SK-N-SH (cell line): Measurements from ENCODE around the gene GPR55. TPM values are rescaled to one million over a fixed set of nuclear protein-coding genes. Genes with fewer than 3 reads are reported as not detected.

Experiments
- CTCF ChIA-PET: fragments of 300-600, 350-600 bp; formaldehyde crosslinking; extraction: SDS; loops from one replicate; lab custom pipeline; 2021; lab: Yijun Ruan, JAX
- POLR2A ChIA-PET: fragments of 350-600 bp; sonication (Branson Sonifier 250); formaldehyde crosslinking; extraction: SDS; loops from one replicate; lab custom pipeline; 2020; ENCODE audit warnings: antibody characterized with exemption, inconsistent platforms; lab: Yijun Ruan, JAX
- DNase-seq: peaks from one replicate; pipeline ENCODE4 v3.0.0; 2012
- H2AFZ ChIP-seq: fragments of 200-600 bp; sonication (generic); 2 replicates; pipeline ENCODE4 v1.8.1; 2016; ENCODE audit warnings: antibody characterized with exemption, mild to moderate bottlenecking, low read depth
- H3F3A ChIP-seq: fragments of 200-600 bp; sonication (generic); replicated peaks from 2 replicates; pipeline ENCODE3; 2016; ENCODE audit warnings: antibody characterized with exemption, mild to moderate bottlenecking; ENCODE audit not compliant: insufficient read depth
- H3K27ac ChIP-seq, 2 experiments: fragments of 200-500 bp in 1 of 2; fragments of 200-600 bp in 1 of 2; sonication (Bioruptor generic) in 1 of 2; sonication (generic), shearing (Covaris generic) in 1 of 2; 2 replicates each; pipeline versions ENCODE4 v1.5.1 to v1.6.1; 2014 to 2016; ENCODE audit warnings: low read depth in 2 of 2, inconsistent platforms in 1 of 2, low read length in 1 of 2, mild to moderate bottlenecking in 1 of 2, mixed read lengths in 1 of 2
- H3K27me3 ChIP-seq: fragments of 200-600 bp; sonication (generic), shearing (Covaris generic); 2 replicates; pipeline ENCODE4 v1.6.1; 2016; ENCODE audit warnings: mixed run types; ENCODE audit not compliant: insufficient read depth
- H3K36me3 ChIP-seq, 2 experiments: fragments of 200-500 bp in 1 of 2; fragments of 200-600 bp in 1 of 2; sonication (Bioruptor generic) in 1 of 2; sonication (generic) in 1 of 2; replicated peaks in 1 of 2; 2 replicates each; pipeline versions ENCODE3 to v1.5.1; 2014 to 2016; ENCODE audit warnings: low read length in 1 of 2, mild to moderate bottlenecking in 1 of 2; ENCODE audit not compliant: insufficient read depth in 2 of 2, control insufficient read depth in 1 of 2
- H3K4me1 ChIP-seq, 2 experiments: fragments of 200-500 bp in 1 of 2; fragments of 200-600 bp in 1 of 2; sonication (Bioruptor generic) in 1 of 2; sonication (generic), shearing (Covaris generic) in 1 of 2; 2 replicates each; pipeline versions ENCODE4 v1.5.1 to v1.6.1; 2014 to 2016; ENCODE audit warnings: low read depth in 1 of 2, low read length in 1 of 2, mixed run types in 1 of 2; ENCODE audit not compliant: insufficient read depth in 2 of 2, control insufficient read depth in 1 of 2
- H3K4me2 ChIP-seq: fragments of 200-600 bp; sonication (generic), shearing (Covaris generic); 2 replicates; pipeline ENCODE4 v1.6.1; 2017; ENCODE audit warnings: mixed run types
- H3K4me3 ChIP-seq, 2 experiments: fragments of 200-500 bp in 1 of 2; fragments of 200-600 bp in 1 of 2; sonication (Bioruptor generic) in 1 of 2; sonication (generic), shearing (Covaris generic) in 1 of 2; 2 replicates each; pipeline versions ENCODE4 v1.5.1 to v1.8.1; 2014 to 2016; ENCODE audit warnings: low read depth in 2 of 2, inconsistent platforms in 1 of 2, low read length in 1 of 2, mild to moderate bottlenecking in 1 of 2, mixed read lengths in 1 of 2, moderate library complexity in 1 of 2
- H3K79me2 ChIP-seq: fragments of 200-600 bp; sonication (generic); 2 replicates; pipeline ENCODE4 v1.8.1; 2017; ENCODE audit warnings: mild to moderate bottlenecking; ENCODE audit not compliant: insufficient read depth
- H3K9ac ChIP-seq: fragments of 200-600 bp; sonication (generic); 2 replicates; pipeline ENCODE4 v1.6.1; 2017; ENCODE audit warnings: mixed run types
- H3K9me2 ChIP-seq: fragments of 200-600 bp; sonication (generic); 2 replicates; pipeline ENCODE4 v1.6.1; 2017; ENCODE audit warnings: mixed run types
- H3K9me3 ChIP-seq: fragments of 200-600 bp; sonication (generic); 2 replicates; pipeline ENCODE4 v1.6.1; 2017; ENCODE audit warnings: mixed run types, mild to moderate bottlenecking, moderate library complexity
- H4K20me1 ChIP-seq: fragments of 200-600 bp; sonication (generic); 2 replicates; pipeline ENCODE4 v1.6.1; 2017; ENCODE audit warnings: mild to moderate bottlenecking, mixed run types; ENCODE audit not compliant: insufficient read depth
- CHD2 ChIP-seq: fragments of 150-350 bp; IDR thresholded peaks from 2 replicates; pipeline ENCODE4 v1.6.1; 2018; ENCODE audit warnings: low read length; ENCODE audit not compliant: partially characterized antibody
- CTCF ChIP-seq: fragments of 200-600 bp; sonication (generic); IDR thresholded peaks from 2 replicates; pipeline ENCODE4 v1.6.1; 2017; ENCODE audit warnings: antibody characterized with exemption, mild to moderate bottlenecking, moderate library complexity
- ELF1 ChIP-seq: IDR thresholded peaks from 2 replicates; pipeline ENCODE4 v1.4.0; 2012
- EZH2phosphoT487 ChIP-seq: fragments of 200-600 bp; sonication (generic); IDR thresholded peaks from 2 replicates; pipeline ENCODE4 v1.6.1; 2017; ENCODE audit warnings: low read depth, mixed run types, mild to moderate bottlenecking, antibody characterized with exemption, moderate library complexity, borderline replicate concordance
- GABPA ChIP-seq: IDR thresholded peaks from 2 replicates; pipeline ENCODE4 v1.4.0; 2012; ENCODE audit warnings: low read depth, mild to moderate bottlenecking
- IRF3 ChIP-seq: fragments of 150-350 bp; IDR thresholded peaks from 2 replicates; pipeline ENCODE4 v1.6.1; 2016; ENCODE audit warnings: mild to moderate bottlenecking, low read depth, low read length
- JUND ChIP-seq: IDR thresholded peaks from 2 replicates; pipeline ENCODE4 v1.4.0; 2012
- MEF2A ChIP-seq: IDR thresholded peaks from 2 replicates; pipeline ENCODE4 v1.4.0; 2012; ENCODE audit warnings: low read depth, borderline replicate concordance
- NFIC ChIP-seq: IDR thresholded peaks from 2 replicates; pipeline ENCODE4 v1.4.0; 2012; ENCODE audit warnings: borderline replicate concordance
- NRF1 ChIP-seq: IDR thresholded peaks from 2 replicates; pipeline ENCODE4 v1.6.1; 2012; ENCODE audit warnings: low read depth, mild to moderate bottlenecking, low read length
- PBX3 ChIP-seq: IDR thresholded peaks from 2 replicates; pipeline ENCODE4; 2012
- POLR2AphosphoS5 ChIP-seq: IDR thresholded peaks from 2 replicates; pipeline ENCODE4 v1.6.1; 2012; ENCODE audit warnings: low read depth, low read length
- RAD21 ChIP-seq: IDR thresholded peaks from 2 replicates; pipeline ENCODE4 v1.6.1; 2012; ENCODE audit warnings: mild to moderate bottlenecking, low read length
- RCOR1 ChIP-seq: fragments of 150-350 bp; IDR thresholded peaks from 2 replicates; pipeline ENCODE4 v1.6.1; 2017; ENCODE audit warnings: antibody characterized with exemption, low read length
- RXRA ChIP-seq: IDR thresholded peaks from 2 replicates; pipeline ENCODE4 v1.4.0; 2012; ENCODE audit warnings: low read depth, mild to moderate bottlenecking, borderline replicate concordance
- SIN3A ChIP-seq: IDR thresholded peaks from 2 replicates; pipeline ENCODE4 v1.6.1; 2012; ENCODE audit warnings: low read depth, mild to moderate bottlenecking, low read length, moderate library complexity, borderline replicate concordance
- TCF12 ChIP-seq: IDR thresholded peaks from 2 replicates; pipeline ENCODE4 v1.4.0; 2012
- TEAD4 ChIP-seq: IDR thresholded peaks from 2 replicates; pipeline ENCODE4 v1.4.0; 2012; ENCODE audit warnings: mild to moderate bottlenecking, borderline replicate concordance; ENCODE audit not compliant: insufficient read depth
- WGBS: methylation state at CpG from one replicate; pipeline ENCODE4 v1.1.6; 2017; ENCODE audit warnings: low lambda C conversion rate; 5-methylcytosine and 5-hydroxymethylcytosine counted together
- polyA plus RNA-seq, 3 experiments: library from polyadenylated mRNA; depleted of rRNA; stranded (reverse); fragments of >200 nt; gene quantifications; 2 replicates each; pipeline ENCODE4 v1.2.3, GENCODE V29; 2012
- TF ChIP-seq, protein P1 (sequence below): IDR thresholded peaks from 2 replicates; pipeline ENCODE4 v1.6.1; 2012; ENCODE audit warnings: mild to moderate bottlenecking, low read depth, low read length, moderate library complexity
- TF ChIP-seq, protein P2 (sequence below): fragments of 150-350 bp; IDR thresholded peaks from 2 replicates; pipeline ENCODE4 v1.6.1; 2017; ENCODE audit warnings: antibody characterized with exemption, low read length, low read depth, borderline replicate concordance

Gene GPR55
- polyA plus RNA-seq, 1 of the 3 experiments (the other 2 are of a cell fraction): not detected

DNA sequence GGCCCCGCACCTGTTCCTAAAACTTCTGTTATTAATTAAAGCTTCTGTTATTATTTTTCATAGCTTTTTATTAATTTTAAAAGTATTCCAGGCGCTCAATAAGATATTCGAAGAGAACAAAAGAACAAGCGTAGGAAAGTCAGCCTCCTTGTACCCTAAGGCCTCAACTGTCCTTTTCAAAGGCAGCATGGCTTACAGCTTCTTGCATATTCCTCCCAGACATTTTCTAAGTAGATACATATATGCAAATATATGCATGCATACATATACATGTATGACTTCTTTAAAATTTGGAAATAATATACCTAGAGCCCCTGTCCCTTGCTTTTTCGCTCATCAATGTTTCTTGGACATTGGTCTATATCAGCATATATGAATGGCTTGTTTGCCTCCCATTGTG is 12.3 kb downstream of the GPR55 start:
- 74% methylated on average over 5 of the region's 5 CpGs for WGBS
- no peak for DNase-seq
- Histone ChIP-seq H3K79me2 (no peaks in the 10 kb centered on the region), H3F3A (no peaks in the 10 kb centered on the region), H4K20me1 (no peaks in the 10 kb centered on the region), H2AFZ (no peak overlapping the region), H3K4me1 (no peaks in the 10 kb centered on the region; a peak in 1 of 4 replicates), H3K9me3 (no peaks in the 10 kb centered on the region), H3K9ac (no peak overlapping the region), H3K4me2 (no peak overlapping the region), H3K36me3 (no peaks in the 10 kb centered on the region), H3K27me3 (peaks cover 12% of the 10 kb centered on the region; the same call in 1 of the 2 replicates), H3K9me2 (no peaks in the 10 kb centered on the region), H3K4me3 (no peak overlapping the region), H3K27ac (no peak overlapping the region)
- CTCF ChIA-PET: interaction anchor here (0.6 to 4.1 kb wide), 37 partner anchors 8 to 983 kb away, joined by 3 to 58 read pairs (median 5); partner anchors contain the start of genes GPR55, ITM2C and SPATA3
- POLR2A ChIA-PET: no interaction called here
- TF ChIP-seq RAD21 (no peak), GABPA (no peak), NFIC (no peak), ELF1 (no peak), IRF3 (no peak), RXRA (no peak), RCOR1 (no peak), SIN3A (no peak), MEF2A (no peak), TCF12 (no peak), JUND (no peak), CHD2 (no peak), CTCF (no peak), EZH2phosphoT487 (no peak), NRF1 (no peak), PBX3 (no peak), TEAD4 (no peak), POLR2AphosphoS5 (no peak)
- TF ChIP-seq, protein P1, sequence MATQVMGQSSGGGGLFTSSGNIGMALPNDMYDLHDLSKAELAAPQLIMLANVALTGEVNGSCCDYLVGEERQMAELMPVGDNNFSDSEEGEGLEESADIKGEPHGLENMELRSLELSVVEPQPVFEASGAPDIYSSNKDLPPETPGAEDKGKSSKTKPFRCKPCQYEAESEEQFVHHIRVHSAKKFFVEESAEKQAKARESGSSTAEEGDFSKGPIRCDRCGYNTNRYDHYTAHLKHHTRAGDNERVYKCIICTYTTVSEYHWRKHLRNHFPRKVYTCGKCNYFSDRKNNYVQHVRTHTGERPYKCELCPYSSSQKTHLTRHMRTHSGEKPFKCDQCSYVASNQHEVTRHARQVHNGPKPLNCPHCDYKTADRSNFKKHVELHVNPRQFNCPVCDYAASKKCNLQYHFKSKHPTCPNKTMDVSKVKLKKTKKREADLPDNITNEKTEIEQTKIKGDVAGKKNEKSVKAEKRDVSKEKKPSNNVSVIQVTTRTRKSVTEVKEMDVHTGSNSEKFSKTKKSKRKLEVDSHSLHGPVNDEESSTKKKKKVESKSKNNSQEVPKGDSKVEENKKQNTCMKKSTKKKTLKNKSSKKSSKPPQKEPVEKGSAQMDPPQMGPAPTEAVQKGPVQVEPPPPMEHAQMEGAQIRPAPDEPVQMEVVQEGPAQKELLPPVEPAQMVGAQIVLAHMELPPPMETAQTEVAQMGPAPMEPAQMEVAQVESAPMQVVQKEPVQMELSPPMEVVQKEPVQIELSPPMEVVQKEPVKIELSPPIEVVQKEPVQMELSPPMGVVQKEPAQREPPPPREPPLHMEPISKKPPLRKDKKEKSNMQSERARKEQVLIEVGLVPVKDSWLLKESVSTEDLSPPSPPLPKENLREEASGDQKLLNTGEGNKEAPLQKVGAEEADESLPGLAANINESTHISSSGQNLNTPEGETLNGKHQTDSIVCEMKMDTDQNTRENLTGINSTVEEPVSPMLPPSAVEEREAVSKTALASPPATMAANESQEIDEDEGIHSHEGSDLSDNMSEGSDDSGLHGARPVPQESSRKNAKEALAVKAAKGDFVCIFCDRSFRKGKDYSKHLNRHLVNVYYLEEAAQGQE: no peak
- TF ChIP-seq, protein P2, sequence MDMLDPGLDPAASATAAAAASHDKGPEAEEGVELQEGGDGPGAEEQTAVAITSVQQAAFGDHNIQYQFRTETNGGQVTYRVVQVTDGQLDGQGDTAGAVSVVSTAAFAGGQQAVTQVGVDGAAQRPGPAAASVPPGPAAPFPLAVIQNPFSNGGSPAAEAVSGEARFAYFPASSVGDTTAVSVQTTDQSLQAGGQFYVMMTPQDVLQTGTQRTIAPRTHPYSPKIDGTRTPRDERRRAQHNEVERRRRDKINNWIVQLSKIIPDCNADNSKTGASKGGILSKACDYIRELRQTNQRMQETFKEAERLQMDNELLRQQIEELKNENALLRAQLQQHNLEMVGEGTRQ: no peak
